GM19099 (cell line): ENCODE results near the gene DNMT1.

ENCODE experiments used
- POLR2A ChIP-seq: IDR thresholded peaks from 3 replicates; pipeline ENCODE4 v1.6.1; 2011; ENCODE audit warnings: low read depth; ENCODE audit not compliant: insufficient read length; ENCODE audit errors: extremely low read depth

Gene DNMT1

DNA sequence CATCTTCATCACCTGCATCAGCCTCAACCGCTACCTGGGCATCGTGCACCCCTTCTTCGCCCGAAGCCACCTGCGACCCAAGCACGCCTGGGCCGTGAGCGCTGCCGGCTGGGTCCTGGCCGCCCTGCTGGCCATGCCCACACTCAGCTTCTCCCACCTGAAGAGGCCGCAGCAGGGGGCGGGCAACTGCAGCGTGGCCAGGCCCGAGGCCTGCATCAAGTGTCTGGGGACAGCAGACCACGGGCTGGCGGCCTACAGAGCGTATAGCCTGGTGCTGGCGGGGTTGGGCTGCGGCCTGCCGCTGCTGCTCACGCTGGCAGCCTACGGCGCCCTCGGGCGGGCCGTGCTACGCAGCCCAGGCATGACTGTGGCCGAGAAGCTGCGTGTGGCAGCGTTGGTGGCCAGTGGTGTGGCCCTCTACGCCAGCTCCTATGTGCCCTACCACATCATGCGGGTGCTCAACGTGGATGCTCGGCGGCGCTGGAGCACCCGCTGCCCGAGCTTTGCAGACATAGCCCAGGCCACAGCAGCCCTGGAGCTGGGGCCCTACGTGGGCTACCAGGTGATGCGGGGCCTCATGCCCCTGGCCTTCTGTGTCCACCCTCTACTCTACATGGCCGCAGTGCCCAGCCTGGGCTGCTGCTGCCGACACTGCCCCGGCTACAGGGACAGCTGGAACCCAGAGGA is 80.6 kb downstream of the DNMT1 start:
- peak; percentile 24 for TF ChIP-seq POLR2A

DNA sequence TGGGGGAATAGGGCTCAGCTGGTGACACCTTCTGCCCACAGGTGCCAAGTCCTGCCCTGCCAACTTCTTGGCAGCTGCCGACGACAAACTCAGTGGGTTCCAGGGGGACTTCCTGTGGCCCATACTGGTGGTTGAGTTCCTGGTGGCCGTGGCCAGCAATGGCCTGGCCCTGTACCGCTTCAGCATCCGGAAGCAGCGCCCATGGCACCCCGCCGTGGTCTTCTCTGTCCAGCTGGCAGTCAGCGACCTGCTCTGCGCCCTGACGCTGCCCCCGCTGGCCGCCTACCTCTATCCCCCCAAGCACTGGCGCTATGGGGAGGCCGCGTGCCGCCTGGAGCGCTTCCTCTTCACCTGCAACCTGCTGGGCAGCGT is 81.2 kb downstream of the DNMT1 start:
- TF ChIP-seq POLR2A = no peak

DNA sequence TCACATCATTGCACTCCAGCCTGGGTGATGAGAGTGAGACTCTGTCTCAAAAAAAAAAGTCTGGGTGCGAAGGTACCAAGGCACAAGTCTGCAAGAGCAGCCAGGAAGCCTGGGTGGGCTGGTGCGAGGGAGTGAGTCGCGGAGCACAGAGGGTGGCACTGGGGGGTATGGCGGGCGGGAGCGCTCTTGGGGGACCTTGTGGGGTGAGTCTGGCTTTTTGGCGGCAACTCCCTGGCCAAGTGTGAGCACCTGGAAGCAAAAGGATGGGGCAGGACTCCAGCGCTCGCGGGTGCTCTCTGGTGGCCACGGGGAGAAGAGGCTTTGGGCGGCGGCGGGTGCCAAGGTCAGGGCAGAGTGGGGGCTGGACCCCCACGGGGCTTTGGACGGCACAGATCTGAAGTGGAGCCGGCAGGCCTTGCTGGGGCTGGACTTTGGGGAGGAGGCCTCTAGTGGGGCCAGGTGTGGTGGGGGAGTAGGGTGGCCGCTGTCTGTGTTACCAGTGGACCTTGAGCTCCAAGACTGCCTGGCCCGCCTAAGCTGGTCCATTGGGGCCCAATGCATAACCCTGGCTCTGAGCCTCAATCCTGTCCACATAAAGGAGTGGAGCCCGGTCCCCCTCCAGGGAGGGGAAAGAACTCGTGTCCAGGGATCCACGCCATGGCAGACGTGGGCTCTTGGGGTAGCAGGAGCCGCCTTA is 81.7 kb downstream of the DNMT1 start:
- TF ChIP-seq POLR2A = no peak

DNA sequence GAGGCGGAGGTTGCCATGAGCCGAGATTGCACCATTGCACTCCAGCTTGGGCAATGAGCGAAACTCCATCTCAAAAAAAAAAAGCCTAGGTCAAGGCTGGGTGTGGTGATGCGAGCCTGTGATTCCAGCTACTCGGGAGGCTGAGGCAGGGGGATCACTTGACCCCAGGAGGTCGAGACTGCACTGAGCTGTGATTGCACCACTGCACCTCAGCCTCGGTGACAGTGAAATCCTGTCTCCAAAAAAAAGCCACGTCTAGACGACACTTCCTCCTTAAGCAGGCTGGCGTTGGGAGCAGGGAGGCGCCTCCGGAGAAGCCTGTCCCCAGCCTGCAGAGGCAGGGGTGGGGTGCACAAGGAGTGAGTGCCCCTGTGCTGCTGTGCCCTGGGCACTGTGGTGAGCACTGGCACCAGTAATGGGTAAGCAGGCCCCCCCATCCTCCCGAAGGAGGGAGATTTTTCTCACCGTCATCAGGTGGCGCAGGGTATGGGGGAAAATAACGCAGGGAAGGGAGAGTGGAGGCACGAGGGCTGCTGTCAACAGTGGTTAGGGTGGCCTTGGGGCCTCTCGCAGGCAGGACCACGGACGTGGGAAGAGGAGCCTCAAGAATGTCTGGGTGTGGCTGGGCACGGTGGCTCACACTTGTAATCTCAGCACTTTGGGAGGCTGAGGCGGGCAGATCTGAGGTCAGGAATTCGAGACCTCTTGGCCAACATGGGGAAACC is 82.6 kb downstream of the DNMT1 start:
- peak; percentile 28 for TF ChIP-seq POLR2A

DNA sequence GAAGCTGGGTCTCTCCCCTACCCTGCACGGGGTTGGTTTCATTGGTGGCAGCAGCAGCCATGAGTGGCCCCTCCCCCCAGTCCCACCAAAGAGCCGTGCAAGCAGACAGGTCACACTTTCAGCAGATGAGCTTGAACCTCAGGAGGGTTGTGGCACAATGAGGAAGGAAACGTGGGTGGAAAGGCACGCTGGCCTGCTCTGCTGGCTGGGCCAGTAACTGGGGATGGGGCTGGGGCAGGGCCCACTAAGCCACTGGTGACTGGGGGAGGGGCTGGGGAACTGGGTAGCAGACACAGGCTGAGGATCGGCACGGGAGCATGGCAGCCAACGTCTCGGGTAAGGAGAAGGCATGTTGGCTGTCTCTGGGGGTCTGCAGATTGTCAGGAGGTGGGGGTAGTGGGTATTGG is 83.3 kb downstream of the DNMT1 start, which contains the start of gene P2RY11:
Gene P2RY11, plus strand, starts transcription at position 289 of the 407 bp plus-strand sequence. Its CDS starts 29 bp downstream, at position 318.
- peak; percentile 52 for TF ChIP-seq POLR2A

DNA sequence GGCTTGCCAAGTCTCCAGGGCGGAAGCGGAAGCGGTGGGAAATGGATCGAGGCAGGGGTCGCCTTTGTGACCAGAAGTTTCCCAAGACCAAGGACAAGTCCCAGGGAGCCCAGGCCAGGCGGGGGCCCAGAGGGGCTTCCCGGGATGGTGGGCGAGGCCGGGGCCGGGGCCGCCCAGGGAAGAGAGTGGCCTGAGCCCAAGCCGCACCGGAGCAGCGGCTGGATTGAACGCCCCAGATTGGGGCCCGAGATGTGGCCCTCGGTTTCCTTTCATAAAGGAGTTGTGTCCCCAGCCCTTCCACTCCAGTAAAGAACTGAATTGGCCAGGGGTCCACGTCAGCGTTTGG is 83.8 kb downstream of the DNMT1 start:
- no peak for TF ChIP-seq POLR2A

DNA sequence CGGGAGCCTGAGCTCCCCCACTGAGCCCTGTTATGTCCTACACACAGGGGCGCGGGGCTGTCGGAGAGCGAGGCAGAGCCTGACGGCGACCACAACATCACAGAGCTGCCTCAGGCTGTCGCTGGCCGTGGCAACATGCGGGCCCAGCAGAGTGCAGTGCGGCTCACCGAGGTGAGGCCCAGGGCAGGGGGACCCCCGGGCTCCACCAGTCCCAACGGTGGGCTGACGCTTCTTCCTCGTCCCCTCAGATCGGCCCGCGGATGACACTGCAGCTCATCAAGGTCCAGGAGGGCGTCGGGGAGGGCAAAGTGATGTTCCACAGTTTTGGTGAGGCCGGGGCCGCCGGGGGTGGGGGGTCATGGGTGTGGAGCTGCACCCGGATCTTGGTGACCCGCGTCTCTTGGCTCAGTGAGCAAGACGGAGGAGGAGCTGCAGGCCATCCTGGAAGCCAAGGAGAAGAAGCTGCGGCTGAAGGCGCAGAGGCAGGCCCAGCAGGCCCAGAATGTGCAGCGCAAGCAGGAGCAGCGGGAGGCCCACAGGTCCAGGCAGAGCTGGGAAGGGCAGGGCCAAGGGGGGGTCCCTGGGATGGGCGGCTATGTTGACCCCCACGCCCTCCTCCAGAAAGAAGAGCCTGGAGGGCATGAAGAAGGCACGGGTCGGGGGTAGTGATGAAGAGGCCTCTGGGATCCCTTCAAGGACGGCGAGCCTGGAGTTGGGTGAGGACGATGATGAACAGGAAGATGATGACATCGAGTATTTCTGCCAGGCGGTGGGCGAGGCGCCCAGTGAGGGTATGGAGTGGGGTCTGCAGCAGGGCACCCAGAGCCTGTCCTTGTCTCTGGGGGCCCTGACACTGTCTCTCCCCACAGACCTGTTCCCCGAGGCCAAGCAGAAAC is 84.4 kb downstream of the DNMT1 start:
- TF ChIP-seq POLR2A = no peak

DNA sequence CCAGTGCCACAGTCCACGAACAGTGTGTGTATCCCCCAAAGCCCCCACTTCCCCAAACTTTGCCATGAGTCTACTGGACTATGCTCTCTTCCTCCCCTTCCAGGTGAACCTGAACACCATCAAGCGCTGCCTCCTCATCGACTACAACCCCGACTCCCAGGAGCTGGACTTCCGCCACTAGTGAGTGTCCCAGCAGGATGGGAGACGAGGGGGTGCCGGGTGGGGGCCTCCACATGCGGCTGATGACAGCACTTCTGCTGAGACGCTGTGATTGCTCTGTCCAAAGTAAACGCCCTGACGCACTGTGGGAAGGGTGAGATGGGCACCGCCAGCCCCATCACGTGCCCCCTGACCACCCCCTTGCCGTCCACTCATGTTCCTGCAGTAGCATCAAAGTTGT is 85.2 kb downstream of the DNMT1 start:
- TF ChIP-seq POLR2A = no peak

DNA sequence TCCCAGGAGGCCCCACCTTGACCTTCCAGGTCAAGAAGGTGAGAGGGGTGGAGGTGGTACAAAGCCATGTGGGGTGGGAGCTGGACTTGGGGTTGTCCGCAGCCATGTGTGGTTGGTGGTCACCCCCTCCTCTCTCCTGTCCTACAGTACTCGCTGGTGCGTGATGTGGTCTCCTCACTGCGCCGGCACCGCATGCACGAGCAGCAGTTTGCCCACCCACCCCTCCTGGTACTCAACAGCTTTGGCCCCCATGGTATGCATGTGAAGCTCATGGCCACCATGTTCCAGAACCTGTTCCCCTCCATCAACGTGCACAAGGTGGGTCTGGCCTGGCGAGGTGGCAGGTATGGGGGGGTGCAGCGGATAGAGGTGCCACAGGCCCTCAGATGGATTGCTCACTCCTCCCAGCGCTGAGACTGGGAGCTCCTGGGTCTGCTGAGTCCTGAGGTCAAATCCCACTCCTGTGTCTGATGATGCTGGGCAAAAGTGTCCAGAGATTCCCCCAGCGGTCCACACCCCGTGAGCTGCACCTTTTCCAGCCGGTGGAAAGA is 86.9 kb downstream of the DNMT1 start:
- no peak for TF ChIP-seq POLR2A

DNA sequence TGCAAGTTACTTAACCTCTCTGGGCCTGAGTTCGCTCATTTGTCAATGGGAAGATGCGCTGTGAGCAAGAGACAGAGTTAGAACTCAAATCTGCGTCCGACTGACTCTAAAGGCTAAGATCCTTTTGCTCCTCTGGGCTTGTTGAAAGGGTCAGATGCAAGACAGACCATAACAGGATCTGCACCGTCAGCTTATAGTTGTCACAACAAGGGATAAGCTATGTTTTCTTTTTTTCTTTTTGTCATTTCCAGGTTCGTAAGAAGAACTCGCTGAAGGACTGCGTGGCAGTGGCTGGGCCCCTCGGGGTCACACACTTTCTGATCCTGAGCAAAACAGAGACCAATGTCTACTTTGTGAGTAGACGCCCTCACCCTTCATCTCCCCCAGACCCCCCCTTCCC is 87.5 kb downstream of the DNMT1 start:
- no peak for TF ChIP-seq POLR2A

DNA sequence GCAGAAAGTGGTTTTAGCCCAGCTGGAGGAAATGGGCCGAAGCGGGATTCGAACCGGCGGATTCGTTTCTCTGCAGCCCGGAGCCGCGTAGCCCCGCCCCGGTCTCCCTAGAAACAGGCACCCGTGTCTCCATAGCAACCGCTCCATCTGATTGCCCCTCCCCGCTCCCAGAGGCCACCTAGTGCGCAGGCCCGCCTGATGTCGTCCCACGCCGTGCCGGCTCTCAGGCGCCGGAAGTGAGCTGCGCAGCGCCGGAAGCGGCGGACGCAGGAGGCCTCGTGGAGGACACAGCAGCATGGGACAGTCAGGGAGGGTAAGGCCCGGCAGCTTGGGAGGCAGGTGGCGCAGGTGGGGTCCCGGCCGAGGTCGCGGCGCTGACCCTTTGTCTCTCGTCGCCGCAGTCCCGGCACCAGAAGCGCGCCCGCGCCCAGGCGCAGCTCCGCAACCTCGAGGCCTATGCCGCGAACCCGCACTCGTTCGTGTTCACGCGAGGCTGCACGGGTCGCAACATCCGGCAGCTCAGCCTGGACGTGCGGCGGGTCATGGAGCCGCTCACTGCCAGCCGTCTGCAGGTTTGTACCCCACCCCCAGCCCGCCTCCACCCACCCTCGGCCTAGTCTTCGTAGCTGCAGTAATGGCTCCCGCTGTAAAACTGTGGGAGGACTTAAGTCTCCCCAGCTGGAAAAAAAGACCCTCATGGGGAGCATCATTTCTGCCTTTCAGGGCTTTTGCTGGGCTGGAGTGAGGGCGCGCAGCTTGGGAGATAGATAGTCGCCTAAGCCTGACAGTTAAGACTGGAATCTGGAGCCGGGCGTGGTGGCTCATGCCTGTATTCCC is 88.4 kb downstream of the DNMT1 start, which contains the start of gene PPAN:
Gene PPAN, plus strand, starts transcription at position 263 of the 837 bp plus-strand sequence. Its CDS starts 33 bp downstream, at position 296.
- TF ChIP-seq POLR2A = peak; percentile 88

DNA sequence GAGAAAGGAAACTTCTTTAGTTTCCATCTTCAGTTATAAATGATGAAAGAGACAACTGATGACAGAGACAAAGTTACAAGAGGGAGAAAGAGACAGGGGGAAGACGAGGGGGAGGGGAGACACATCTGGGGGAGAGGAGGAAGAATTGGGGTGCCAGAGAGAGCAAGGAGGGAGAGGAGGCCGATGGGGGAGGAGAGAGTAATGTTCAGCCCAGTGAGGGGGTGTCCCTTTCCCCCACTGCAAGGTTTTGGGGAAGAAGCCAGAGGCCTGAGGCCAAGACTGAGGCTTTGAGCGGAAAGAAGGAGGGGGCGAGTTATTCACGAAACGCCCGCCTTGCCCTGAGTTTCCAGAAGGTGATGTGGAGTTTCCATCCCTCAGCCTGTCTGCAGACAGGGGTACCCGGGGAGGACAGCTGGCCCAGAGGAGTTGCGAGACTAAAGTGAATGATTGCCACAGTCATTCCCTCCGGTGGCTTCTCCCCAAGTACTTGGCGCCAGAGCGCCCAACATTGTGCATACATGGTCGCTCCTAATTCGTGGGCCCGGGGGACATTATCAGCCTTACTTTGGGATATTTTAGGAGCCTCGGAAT is 89.1 kb downstream of the DNMT1 start:
- peak; percentile 50 for TF ChIP-seq POLR2A
